ENCODE measurements around the gene DTWD2. TPM values are rescaled to one million over a fixed set of nuclear protein-coding genes. Genes with fewer than 3 reads are reported as not detected.
"Not testable (repeated sequence)": the region's sequence is repeated elsewhere in the genome, so short reads cannot be mapped to it uniquely, and the experiment has no call there.

Gene DTWD2
- total RNA-seq, 1 donor from 2014 or later = 13.0 TPM

DNA sequence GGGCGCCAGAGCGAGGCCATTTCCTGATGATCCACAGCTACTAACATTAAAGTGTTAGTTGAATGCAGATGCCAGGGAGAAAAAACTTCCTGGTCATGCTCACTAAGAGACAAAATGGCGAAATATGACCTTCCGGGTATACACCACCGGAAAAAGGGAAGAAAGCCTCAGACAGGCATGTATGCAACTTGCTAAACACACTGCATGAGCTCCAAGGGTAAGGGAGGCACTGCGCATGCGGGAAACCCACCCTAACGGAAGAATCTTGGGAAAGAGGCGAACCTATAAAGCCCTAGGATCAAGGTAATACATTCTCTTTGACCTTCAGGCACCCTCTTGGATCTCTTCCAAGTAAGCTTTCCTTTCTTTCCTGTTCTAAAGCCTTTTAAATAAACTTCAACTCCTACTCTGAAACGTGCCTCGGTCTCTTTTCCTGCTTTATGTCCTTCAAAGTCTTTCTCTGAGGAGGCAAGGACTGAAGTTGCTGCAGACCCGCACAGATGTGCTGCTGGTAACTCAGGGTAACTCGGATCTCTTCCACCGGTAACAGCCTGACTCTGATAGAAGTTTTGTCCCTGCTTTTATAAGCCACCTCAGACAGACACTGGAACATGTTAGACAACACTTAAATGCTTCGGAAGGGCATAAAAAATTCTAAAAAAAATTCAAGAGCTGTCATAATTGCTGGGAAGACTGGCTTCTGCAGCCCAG lies 64.9 kb downstream of the DTWD2 start:
- Histone ChIP-seq H3K27me3 (ENCODE audit: control insufficient read depth in 3 of 3, insufficient read depth in 3 of 3, low read length in 3 of 3) (no peaks in the 10 kb centered on the region), H3K4me3 (ENCODE audit: low read length in 3 of 3) (no peak overlapping the region), H3K36me3 (ENCODE audit: control insufficient read depth in 3 of 3, insufficient read depth in 3 of 3, low read length in 3 of 3) (peaks cover 0 to 3% (median 0%) of the 10 kb centered on the region in 3 donors), H3K27ac (ENCODE audit: low read depth, low read length) (no peak overlapping the region), H3K4me1 (ENCODE audit: control insufficient read depth in 3 of 3, insufficient read depth in 3 of 3, low read length in 3 of 3) (no peaks in the 10 kb centered on the region), H3K9ac (ENCODE audit: low read depth in 1 of 3, low read length in 3 of 3) (no peak overlapping the region), H3K9me3 (ENCODE audit: control insufficient read depth in 3 of 3, low read length in 3 of 3) (no peaks in the 10 kb centered on the region)

DNA sequence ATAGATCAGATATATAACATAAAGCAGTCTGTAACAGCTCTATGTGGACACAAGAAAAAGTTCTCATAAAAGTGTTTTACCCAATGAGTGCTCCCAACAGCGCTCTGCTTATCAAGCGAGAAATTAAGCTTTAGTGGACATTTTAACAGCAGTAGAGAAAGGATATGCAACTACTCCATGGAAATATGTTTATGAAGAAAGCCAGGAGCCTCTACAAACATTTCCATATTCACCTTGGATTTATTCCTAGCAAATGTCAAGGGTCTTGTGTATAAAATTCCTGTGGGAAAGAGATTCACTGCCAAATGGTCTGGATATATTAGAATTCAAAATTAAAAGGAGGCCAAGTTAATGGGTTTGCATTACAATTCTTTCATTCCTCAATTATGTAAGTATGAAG lies 66.5 kb downstream of the DTWD2 start:
- Histone ChIP-seq H3K36me3 (ENCODE audit: control insufficient read depth in 3 of 3, insufficient read depth in 3 of 3, low read length in 3 of 3) (peaks cover 0 to 2% (median 0%) of the 10 kb centered on the region in 3 donors), H3K9ac (ENCODE audit: low read depth in 1 of 3, low read length in 3 of 3) (no peak overlapping the region), H3K4me3 (ENCODE audit: low read length in 3 of 3) (no peak overlapping the region), H3K4me1 (ENCODE audit: control insufficient read depth in 3 of 3, insufficient read depth in 3 of 3, low read length in 3 of 3) (no peaks in the 10 kb centered on the region), H3K27ac (ENCODE audit: low read depth, low read length) (no peak overlapping the region), H3K9me3 (ENCODE audit: control insufficient read depth in 3 of 3, low read length in 3 of 3) (no peaks in the 10 kb centered on the region), H3K27me3 (ENCODE audit: control insufficient read depth in 3 of 3, insufficient read depth in 3 of 3, low read length in 3 of 3) (no peaks in the 10 kb centered on the region)

DNA sequence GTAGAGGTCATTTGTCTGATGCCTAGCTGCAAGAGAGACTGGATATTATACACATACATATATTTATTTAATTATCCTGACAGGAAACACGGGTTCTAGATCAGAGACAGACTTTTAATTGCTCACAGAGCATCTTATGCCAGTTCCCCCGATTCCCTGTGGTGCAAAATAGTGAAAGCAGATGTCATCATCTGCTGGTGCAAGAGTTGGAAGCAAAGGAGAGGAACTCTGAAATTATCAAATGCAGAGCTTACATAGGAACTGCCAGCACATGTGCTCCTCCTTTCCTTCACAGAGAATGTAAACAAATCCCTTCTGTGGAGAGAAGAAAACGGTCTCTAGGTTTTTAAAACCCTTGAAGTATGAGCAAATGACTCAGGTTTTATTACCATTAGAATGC lies 69.3 kb downstream of the DTWD2 start:
- Histone ChIP-seq H3K4me1 (ENCODE audit: control insufficient read depth in 3 of 3, insufficient read depth in 3 of 3, low read length in 3 of 3) (no peaks in the 10 kb centered on the region), H3K4me3 (ENCODE audit: low read length in 3 of 3) (no peak overlapping the region), H3K9ac (ENCODE audit: low read depth in 1 of 3, low read length in 3 of 3) (no peak overlapping the region), H3K36me3 (ENCODE audit: control insufficient read depth in 3 of 3, insufficient read depth in 3 of 3, low read length in 3 of 3) (no peaks in the 10 kb centered on the region), H3K27me3 (ENCODE audit: control insufficient read depth in 3 of 3, insufficient read depth in 3 of 3, low read length in 3 of 3) (no peaks in the 10 kb centered on the region), H3K9me3 (ENCODE audit: control insufficient read depth in 3 of 3, low read length in 3 of 3) (no peaks in the 10 kb centered on the region), H3K27ac (ENCODE audit: low read depth, low read length) (no peak overlapping the region)

DNA sequence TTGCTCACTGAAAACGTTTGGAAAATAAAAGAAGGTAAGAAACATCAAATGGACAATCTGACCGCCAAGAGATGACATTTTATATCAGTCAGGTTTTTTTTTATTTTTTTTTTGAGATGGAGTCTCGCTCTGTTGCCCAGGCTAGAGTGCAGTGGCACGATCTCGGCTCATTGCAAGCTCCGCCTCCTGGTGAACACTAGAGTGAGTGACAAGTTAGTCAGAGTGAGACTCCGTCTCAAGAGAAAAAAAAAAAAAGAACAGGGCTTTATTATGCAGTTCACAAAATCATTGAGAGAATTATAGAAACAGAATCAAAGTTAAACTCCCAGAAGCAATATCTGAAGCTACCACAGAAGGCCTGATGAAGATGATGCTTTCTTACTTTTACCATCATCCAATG lies 70.1 kb downstream of the DTWD2 start:
- Histone ChIP-seq H3K4me1 (ENCODE audit: control insufficient read depth in 3 of 3, insufficient read depth in 3 of 3, low read length in 3 of 3) (no peaks in the 10 kb centered on the region), H3K4me3 (ENCODE audit: low read length in 3 of 3) (no peak overlapping the region), H3K9ac (ENCODE audit: low read depth in 1 of 3, low read length in 3 of 3) (no peak overlapping the region), H3K9me3 (ENCODE audit: control insufficient read depth in 3 of 3, low read length in 3 of 3) (no peaks in the 10 kb centered on the region), H3K27ac (ENCODE audit: low read depth, low read length) (no peak overlapping the region), H3K27me3 (ENCODE audit: control insufficient read depth in 3 of 3, insufficient read depth in 3 of 3, low read length in 3 of 3) (no peaks in the 10 kb centered on the region), H3K36me3 (ENCODE audit: control insufficient read depth in 3 of 3, insufficient read depth in 3 of 3, low read length in 3 of 3) (no peaks in the 10 kb centered on the region)

DNA sequence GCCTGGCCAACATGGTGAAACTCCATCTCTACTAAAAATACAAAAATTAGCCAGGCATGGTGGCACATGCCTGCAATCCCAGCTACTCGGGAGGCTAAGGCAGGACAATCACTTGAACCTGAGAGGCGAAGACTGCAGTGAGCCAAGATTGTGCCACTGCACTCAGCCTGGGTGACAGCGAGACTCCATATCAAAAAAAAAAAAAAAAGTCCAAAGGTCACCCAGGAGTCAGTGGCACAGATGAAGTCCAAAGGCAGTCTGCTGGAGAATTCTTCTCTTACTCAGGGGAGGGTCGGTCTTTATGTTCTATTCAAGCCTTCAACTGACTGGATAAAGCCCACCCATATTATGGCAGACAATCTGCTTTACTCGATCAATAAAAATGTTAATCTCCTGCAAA lies 80.8 kb downstream of the DTWD2 start:
- not testable (repeated sequence) for H3K4me1 ChIP-seq (ENCODE audit: control insufficient read depth in 3 of 3, insufficient read depth in 3 of 3, low read length in 3 of 3); H3K27ac ChIP-seq (ENCODE audit: low read depth, low read length)

DNA sequence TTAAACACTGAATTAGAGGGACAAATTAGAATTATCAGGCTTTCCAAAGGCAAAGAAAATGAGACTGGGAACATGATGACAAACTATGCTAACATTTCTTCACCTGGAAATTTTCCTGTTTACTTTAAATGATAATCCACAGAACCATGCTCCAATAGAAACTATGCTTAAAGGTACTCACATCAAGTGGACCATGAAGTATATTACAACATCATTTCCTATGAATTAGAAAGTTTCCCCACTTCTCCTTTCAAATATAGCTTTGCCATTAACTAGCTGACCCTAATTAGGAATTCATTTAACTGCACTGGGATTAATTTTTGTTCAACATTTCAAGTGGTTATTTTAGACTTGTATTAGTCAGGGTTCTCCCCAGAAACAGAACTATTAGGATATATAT lies 81.4 kb downstream of the DTWD2 start:
- Histone ChIP-seq H3K27me3 (ENCODE audit: control insufficient read depth in 3 of 3, insufficient read depth in 3 of 3, low read length in 3 of 3) (no peaks in the 10 kb centered on the region), H3K9ac (ENCODE audit: low read depth in 1 of 3, low read length in 3 of 3) (no peak overlapping the region), H3K9me3 (ENCODE audit: control insufficient read depth in 3 of 3, low read length in 3 of 3) (no peaks in the 10 kb centered on the region), H3K4me3 (ENCODE audit: low read length in 3 of 3) (no peak overlapping the region), H3K4me1 (ENCODE audit: control insufficient read depth in 3 of 3, insufficient read depth in 3 of 3, low read length in 3 of 3) (no peaks in the 10 kb centered on the region), H3K27ac (ENCODE audit: low read depth, low read length) (no peak overlapping the region), H3K36me3 (ENCODE audit: control insufficient read depth in 3 of 3, insufficient read depth in 3 of 3, low read length in 3 of 3) (no peaks in the 10 kb centered on the region)

More for the DNA sequence above, 80.8 kb downstream of the DTWD2 start:
- H3K9ac ChIP-seq (ENCODE audit: low read depth in 1 of 3, low read length in 3 of 3); H3K27me3 ChIP-seq (ENCODE audit: control insufficient read depth in 3 of 3, insufficient read depth in 3 of 3, low read length in 3 of 3); H3K36me3 ChIP-seq (ENCODE audit: control insufficient read depth in 3 of 3, insufficient read depth in 3 of 3, low read length in 3 of 3); H3K4me3 ChIP-seq (ENCODE audit: low read length in 3 of 3); H3K9me3 ChIP-seq (ENCODE audit: control insufficient read depth in 3 of 3, low read length in 3 of 3): not testable (repeated sequence)

DNA sequence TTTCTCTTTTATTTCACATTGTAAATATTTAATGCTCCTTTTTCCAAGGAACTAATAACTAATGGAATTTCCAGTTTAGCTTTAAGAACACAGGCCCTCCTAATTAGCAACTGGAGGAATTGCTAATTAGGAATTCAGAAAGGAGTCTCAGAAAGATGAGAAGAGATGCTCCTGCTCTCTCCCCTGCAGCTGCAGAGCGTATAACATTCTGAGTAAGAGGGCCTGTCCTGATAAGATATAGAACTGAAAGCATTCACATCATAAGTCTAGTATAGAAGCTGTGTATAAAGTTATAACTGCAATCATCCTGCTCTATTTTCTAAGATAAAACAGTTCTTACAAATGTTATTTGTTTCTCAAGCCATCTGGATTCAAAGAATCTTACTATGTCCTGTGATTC lies 83.2 kb downstream of the DTWD2 start:
- Histone ChIP-seq H3K4me3 (ENCODE audit: low read length in 3 of 3) (no peak overlapping the region), H3K27ac (ENCODE audit: low read depth, low read length) (no peak overlapping the region), H3K27me3 (ENCODE audit: control insufficient read depth in 3 of 3, insufficient read depth in 3 of 3, low read length in 3 of 3) (no peaks in the 10 kb centered on the region), H3K4me1 (ENCODE audit: control insufficient read depth in 3 of 3, insufficient read depth in 3 of 3, low read length in 3 of 3) (no peaks in the 10 kb centered on the region), H3K36me3 (ENCODE audit: control insufficient read depth in 3 of 3, insufficient read depth in 3 of 3, low read length in 3 of 3) (no peaks in the 10 kb centered on the region), H3K9me3 (ENCODE audit: control insufficient read depth in 3 of 3, low read length in 3 of 3) (no peaks in the 10 kb centered on the region), H3K9ac (ENCODE audit: low read depth in 1 of 3, low read length in 3 of 3) (no peak overlapping the region)

DNA sequence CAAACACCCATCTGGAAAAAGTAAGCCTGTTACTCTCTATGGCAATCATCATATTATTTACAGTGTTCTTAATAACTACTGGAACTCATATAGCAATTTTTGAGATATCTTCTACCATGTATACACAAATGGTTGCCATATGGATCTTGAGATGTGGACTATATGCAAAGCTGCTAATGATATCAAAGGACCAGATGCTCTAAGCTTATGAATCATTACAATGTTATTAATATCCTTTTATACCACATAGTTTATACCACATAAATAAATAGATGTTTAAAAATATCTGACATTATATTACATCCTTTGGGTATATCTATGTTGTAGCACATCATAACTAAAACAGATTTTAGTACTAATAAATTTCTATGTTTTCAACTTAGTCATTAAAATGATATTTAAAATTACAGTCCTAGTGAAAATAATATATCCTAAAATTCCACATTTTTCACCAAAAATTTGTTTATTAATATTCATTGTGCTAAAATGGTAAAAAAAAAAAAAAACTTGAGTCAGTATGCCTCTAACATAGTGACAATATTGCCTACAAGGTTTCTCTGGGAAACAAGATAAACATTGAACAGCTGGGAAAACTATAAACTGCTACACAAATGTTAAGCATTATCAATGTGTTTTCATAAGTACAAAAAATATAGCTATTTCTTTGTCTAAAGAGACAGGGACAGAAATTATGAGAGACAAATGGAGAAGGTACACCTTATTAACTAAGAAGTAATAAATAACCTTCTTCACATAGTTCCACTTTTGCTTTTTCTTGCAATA lies 85.5 kb downstream of the DTWD2 start:
- Histone ChIP-seq H3K4me1 (ENCODE audit: control insufficient read depth in 3 of 3, insufficient read depth in 3 of 3, low read length in 3 of 3) (no peaks in the 10 kb centered on the region), H3K27me3 (ENCODE audit: control insufficient read depth in 3 of 3, insufficient read depth in 3 of 3, low read length in 3 of 3) (no peaks in the 10 kb centered on the region), H3K36me3 (ENCODE audit: control insufficient read depth in 3 of 3, insufficient read depth in 3 of 3, low read length in 3 of 3) (no peaks in the 10 kb centered on the region), H3K27ac (ENCODE audit: low read depth, low read length) (no peak overlapping the region), H3K9me3 (ENCODE audit: control insufficient read depth in 3 of 3, low read length in 3 of 3) (no peaks in the 10 kb centered on the region), H3K4me3 (ENCODE audit: low read length in 3 of 3) (no peak overlapping the region), H3K9ac (ENCODE audit: low read depth in 1 of 3, low read length in 3 of 3) (no peak overlapping the region)

DNA sequence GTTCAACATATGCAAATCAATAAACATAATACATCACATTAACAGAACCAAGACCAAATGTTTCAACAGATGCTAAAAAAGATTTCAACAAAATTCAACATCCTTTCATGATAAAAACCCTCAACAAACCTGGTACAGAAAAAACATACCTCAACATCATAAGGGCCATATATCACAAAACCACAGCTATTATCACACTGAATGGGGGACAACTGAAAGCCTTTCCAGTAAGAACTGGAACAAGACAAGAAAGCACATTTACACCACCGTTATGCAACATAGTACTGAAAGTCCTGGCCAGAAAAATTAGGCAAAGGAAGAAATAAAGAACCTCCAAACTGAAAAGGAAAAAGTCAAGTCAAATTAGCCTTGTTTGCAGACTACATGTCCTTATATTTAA lies 93.6 kb downstream of the DTWD2 start:
- Histone ChIP-seq H3K4me1 (ENCODE audit: control insufficient read depth in 3 of 3, insufficient read depth in 3 of 3, low read length in 3 of 3) (peaks cover 0 to 5% (median 0%) of the 10 kb centered on the region in 3 donors), H3K27me3 (ENCODE audit: control insufficient read depth in 3 of 3, insufficient read depth in 3 of 3, low read length in 3 of 3) (no peaks in the 10 kb centered on the region), H3K9ac (ENCODE audit: low read depth in 1 of 3, low read length in 3 of 3) (no peak overlapping the region), H3K36me3 (ENCODE audit: control insufficient read depth in 3 of 3, insufficient read depth in 3 of 3, low read length in 3 of 3) (no peaks in the 10 kb centered on the region), H3K9me3 (ENCODE audit: control insufficient read depth in 3 of 3, low read length in 3 of 3) (no peaks in the 10 kb centered on the region), H3K4me3 (ENCODE audit: low read length in 3 of 3) (no peak overlapping the region), H3K27ac (ENCODE audit: low read depth, low read length) (no peak overlapping the region)

DNA sequence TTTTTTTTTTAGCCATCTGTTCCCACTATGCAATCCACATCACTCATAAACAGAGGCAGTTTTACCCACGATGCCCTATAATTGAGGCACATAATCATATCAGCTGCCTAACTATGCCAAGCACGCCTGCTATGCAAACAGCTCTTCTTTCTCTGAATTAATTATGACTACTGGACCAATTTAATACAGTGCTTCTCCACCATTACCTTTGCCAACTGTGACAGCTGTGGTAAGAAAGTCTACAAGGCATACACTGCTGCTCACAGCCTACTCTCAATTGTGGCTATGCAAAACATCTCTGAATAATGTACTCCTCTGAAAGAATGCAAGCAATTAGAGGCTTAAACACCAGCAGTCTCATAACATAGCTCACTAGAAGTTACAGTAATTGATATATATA lies 97.1 kb downstream of the DTWD2 start:
- no peaks in the 10 kb centered on the region for H3K27me3 ChIP-seq (ENCODE audit: control insufficient read depth in 3 of 3, insufficient read depth in 3 of 3, low read length in 3 of 3)
- H3K4me1 ChIP-seq (ENCODE audit: control insufficient read depth in 3 of 3, insufficient read depth in 3 of 3, low read length in 3 of 3) = peaks cover 0 to 5% (median 0%) of the 10 kb centered on the region in 3 donors
- no peaks in the 10 kb centered on the region for H3K9me3 ChIP-seq (ENCODE audit: control insufficient read depth in 3 of 3, low read length in 3 of 3)
- H3K4me3 ChIP-seq (ENCODE audit: low read length in 3 of 3) = no peak overlapping the region
- H3K27ac ChIP-seq (ENCODE audit: low read depth, low read length) = no peak overlapping the region
- no peak overlapping the region for H3K9ac ChIP-seq (ENCODE audit: low read depth in 1 of 3, low read length in 3 of 3)
- H3K36me3 ChIP-seq (ENCODE audit: control insufficient read depth in 3 of 3, insufficient read depth in 3 of 3, low read length in 3 of 3) = no peaks in the 10 kb centered on the region
